Kidney (tissue), 14 donors: ENCODE results near the gene RTP3. TPM values are rescaled to one million over a fixed set of nuclear protein-coding genes. Genes with fewer than 3 reads are reported as not detected.
"Not testable (repeated sequence)": the region's sequence is repeated elsewhere in the genome, so short reads cannot be mapped to it uniquely, and the experiment has no call there.

ENCODE experiments used
- DNase-seq, 5 donors: peaks; one replicate each; pipeline ENCODE4 v3.0.0-alpha.2; 2013 to 2020
- FAIRE-seq: peaks from 2 replicates; lab custom pipeline; 2012; peaks lifted over from hg19 to GRCh38; lab: Jason Lieb, UNC
- H3K27ac ChIP-seq, 2 donors: one replicate each; pipeline ENCODE4 v1.7.0; 2013; ENCODE audit warnings: low read depth in 2 of 2, low read length in 2 of 2, inconsistent platforms in 1 of 2
- H3K27me3 ChIP-seq: one replicate; pipeline ENCODE4 v1.7.1; 2013; ENCODE audit warnings: low read length, inconsistent platforms; ENCODE audit not compliant: control insufficient read depth, insufficient read depth
- H3K36me3 ChIP-seq, 3 donors: one replicate each; pipeline versions ENCODE4 v1.7.0 to v1.7.1; 2013; ENCODE audit warnings: low read length in 3 of 3, control low read depth in 1 of 3, inconsistent platforms in 1 of 3; ENCODE audit not compliant: insufficient read depth in 3 of 3, control insufficient read depth in 2 of 3
- H3K4me1 ChIP-seq, 3 donors: one replicate each; pipeline versions ENCODE4 v1.7.0 to v1.7.1; 2013; ENCODE audit warnings: low read length in 3 of 3, inconsistent platforms in 1 of 3, low read depth in 1 of 3; ENCODE audit not compliant: control insufficient read depth in 2 of 3, insufficient read depth in 2 of 3
- H3K4me3 ChIP-seq, 3 donors: one replicate each; pipeline versions ENCODE4 v1.7.0 to v1.8.1; 2013; ENCODE audit warnings: low read length in 3 of 3, control low read depth in 1 of 3, inconsistent platforms in 1 of 3
- H3K9ac ChIP-seq, 3 donors: one replicate each; pipeline versions ENCODE4 v1.7.0 to v1.7.1; 2013; ENCODE audit warnings: low read length in 3 of 3, control low read depth in 1 of 3, inconsistent platforms in 1 of 3
- H3K9me3 ChIP-seq, 3 donors: one replicate each; pipeline versions ENCODE4 v1.7.0 to v1.7.1; 2013; ENCODE audit warnings: low read length in 3 of 3, control low read depth in 1 of 3, inconsistent platforms in 1 of 3; ENCODE audit not compliant: control insufficient read depth in 2 of 3, insufficient read depth in 1 of 3
- CTCF ChIP-seq: IDR thresholded peaks from 3 replicates; pipeline ENCODE4 v1.5.1; 2012; ENCODE audit warnings: mild to moderate bottlenecking, moderate library complexity, borderline replicate concordance; ENCODE audit not compliant: insufficient read depth; ENCODE audit errors: extremely low read depth
- intact Hi-C: fragments of 100-400 bp; cut with DNase I; formaldehyde crosslinking; loops from one replicate; pipeline ENCODE4 v1.11.1; 2022
- polyA plus RNA-seq: library from polyadenylated mRNA; stranded (reverse); fragments of 350-450 nt; fragmentation: Illumina TruSeq; extraction: RNeasy Lipid Tissue Mini Kit (QIAGEN cat#74804); gene quantifications from one replicate; pipeline ENCODE4 v1.2.3, GENCODE V29; 2014; ENCODE audit warnings: low read depth, low replicate concordance; ENCODE audit not compliant: insufficient read depth
- total RNA-seq: library from RNA; stranded (reverse); fragmentation: NEBNext Ultra II Directional; extraction: Animal tissue kit (Norgen Biotek cat#: 25700); gene quantifications from one replicate; pipeline ENCODE4 v1.2.1, GENCODE V29; 2021
- donor health status: control.
- donor health status: control.
- donor health status: control.
- donor health status: control.
- donor health status: control.
- donor health status: DM: yes; HTN: yes; CAD: no.
- donor health status: Normal renal cell carcinoma (clear cell type).

The RTP3 gene
- total and polyA plus RNA-seq, 2 donors from 2014 or later, result 0.30 TPM; not detected in 1

- Histone ChIP-seq H3K9me3 (no peaks in the 10 kb centered on the region), H3K27ac (no peak overlapping the region), H3K9ac (no peak overlapping the region), H3K36me3 (no peaks in the 10 kb centered on the region), H3K27me3 (no peaks in the 10 kb centered on the region), H3K4me1 (no peaks in the 10 kb centered on the region), H3K4me3 (no peak overlapping the region)
- FAIRE-seq (no peak), DNase-seq (no peak)
- intact Hi-C loops, result no loop called here
- no peak for TF ChIP-seq CTCF
Observed at GRCh38 chr3:46544771-46545503, 47.2 kb downstream of the RTP3 start.

DNA sequence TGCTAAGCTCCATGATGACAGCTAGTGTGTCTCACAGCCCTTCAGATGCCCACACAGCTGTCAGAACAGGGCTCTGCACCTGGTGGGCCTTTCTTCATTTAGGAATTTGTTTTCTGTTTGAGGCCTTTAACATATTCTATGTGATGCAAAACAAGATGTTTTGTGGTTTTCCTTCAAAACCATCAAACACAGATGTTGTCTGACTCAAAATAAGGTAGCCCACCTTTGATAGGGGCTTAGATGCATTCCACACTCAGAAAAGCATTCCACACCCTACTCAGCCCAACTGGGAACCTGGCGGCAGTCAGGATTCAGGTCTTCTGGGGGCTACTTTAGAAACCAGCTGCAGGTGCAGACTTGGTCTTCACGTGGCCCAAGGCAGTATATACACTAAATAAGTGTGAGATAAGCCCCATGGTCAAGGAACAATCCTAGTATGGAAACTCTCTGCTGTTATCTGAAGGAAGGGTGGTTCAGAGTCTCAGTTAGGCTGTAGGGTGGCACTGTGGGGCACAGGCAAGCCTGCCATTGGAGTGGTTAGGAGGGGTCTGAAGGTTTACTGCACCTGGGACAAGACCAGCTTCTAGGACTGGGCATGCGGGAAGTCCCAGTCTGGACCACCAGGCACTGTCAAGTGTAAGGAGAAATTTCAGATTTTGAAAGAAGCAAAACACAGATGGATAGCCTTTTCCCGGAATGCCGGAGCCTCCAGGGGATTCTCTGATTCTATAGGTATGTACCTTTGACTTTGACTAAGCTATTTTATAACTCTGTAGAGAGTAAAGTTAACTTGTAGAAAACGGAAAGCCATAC is 48.2 kb downstream of the RTP3 start:
- Histone ChIP-seq H3K4me1 (no peaks in the 10 kb centered on the region), H3K9me3 (no peaks in the 10 kb centered on the region), H3K27ac (no peak overlapping the region), H3K36me3 (no peaks in the 10 kb centered on the region), H3K27me3 (no peaks in the 10 kb centered on the region), H3K4me3 (no peak overlapping the region), H3K9ac (no peak overlapping the region)
- no peak for TF ChIP-seq CTCF
- FAIRE-seq, result no peak
- intact Hi-C loops, result no loop called here
- no peak for DNase-seq

DNA sequence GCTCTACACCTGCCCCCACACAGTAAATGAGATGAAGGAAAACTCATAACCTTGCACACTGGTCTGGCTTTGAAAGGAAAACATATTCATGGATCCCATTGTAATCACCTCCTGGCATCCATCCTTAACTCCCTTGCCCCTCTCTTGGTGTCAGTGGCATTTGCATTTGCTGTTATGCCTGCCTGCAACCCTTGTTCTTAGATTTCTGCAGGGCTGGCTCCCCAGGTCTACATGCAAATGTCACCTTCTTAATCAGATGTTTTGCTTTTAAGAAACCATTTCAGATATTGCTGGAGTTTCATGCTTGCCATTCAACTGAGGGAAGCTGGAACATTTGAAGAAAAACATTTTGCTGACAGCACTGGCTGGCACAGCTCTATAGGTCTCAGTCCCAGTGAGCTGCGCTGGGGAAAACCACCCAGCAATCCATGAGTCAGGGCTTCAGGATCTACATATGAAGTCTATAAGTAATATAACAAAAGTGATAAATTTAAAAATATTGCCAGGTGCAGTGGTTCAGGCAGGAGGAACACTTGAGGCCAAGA is 49.2 kb downstream of the RTP3 start:
- no peak for TF ChIP-seq CTCF
- H3K36me3 ChIP-seq, result no peaks in the 10 kb centered on the region
- no peak for DNase-seq
- H3K4me3 ChIP-seq, result no peak overlapping the region
- no peaks in the 10 kb centered on the region for H3K4me1 ChIP-seq
- FAIRE-seq, result no peak
- intact Hi-C loops, result no loop called here
- H3K27me3 ChIP-seq, result no peaks in the 10 kb centered on the region
- no peak overlapping the region for H3K27ac ChIP-seq
- no peak overlapping the region for H3K9ac ChIP-seq
- H3K9me3 ChIP-seq, result no peaks in the 10 kb centered on the region

- H3K4me1 ChIP-seq, intact Hi-C loops, DNase-seq, FAIRE-seq, H3K9ac ChIP-seq, H3K36me3 ChIP-seq, H3K4me3 ChIP-seq, H3K27me3 ChIP-seq, H3K9me3 ChIP-seq, H3K27ac ChIP-seq: not testable (repeated sequence)
Observed at GRCh38 chr3:46548611-46549010, 50.8 kb downstream of the RTP3 start.
